C4-2B (cell line): ENCODE results near the gene TLR10.
"Not testable (repeated sequence)": the region's sequence is repeated elsewhere in the genome, so short reads cannot be mapped to it uniquely, and the experiment has no call there.

Source experiments
- H3K27ac ChIP-seq: fragments of 450-650 bp; 2 replicates; pipeline ENCODE4 v1.5.1; 2017
- CTCF ChIP-seq: fragments of 450-650 bp; conservative IDR thresholded peaks from 2 replicates; pipeline ENCODE4 v1.5.1; 2017; ENCODE audit warnings: mild to moderate bottlenecking
- ZFX ChIP-seq: fragments of 450-650 bp; IDR thresholded peaks from 2 replicates; pipeline ENCODE4 v1.6.1; 2017

TLR10 gene

GRCh38 chr4:38820329-38821061 is 37.7 kb upstream of the TLR10 start:
- TF ChIP-seq ZFX (no peak), CTCF (no peak)
- no peak overlapping the region for H3K27ac ChIP-seq

- H3K27ac ChIP-seq, result no peak overlapping the region
- TF ChIP-seq ZFX (no peak), CTCF (no peak)
These were observed 36.8 kb upstream of the TLR10 start for GRCh38 chr4:38819569-38819968.

GRCh38 chr4:38818441-38818976 is 35.7 kb upstream of the TLR10 start:
- H3K27ac ChIP-seq, result no peak overlapping the region
- no peak for TF ChIP-seq CTCF
- no peak for TF ChIP-seq ZFX

- no peak overlapping the region for H3K27ac ChIP-seq
- TF ChIP-seq ZFX, result no peak
These were observed 33.3 kb upstream of the TLR10 start for GRCh38 chr4:38815885-38816782.

- no peak overlapping the region for H3K27ac ChIP-seq
- TF ChIP-seq CTCF, result no peak
- TF ChIP-seq ZFX, result no peak
These were observed 31.6 kb upstream of the TLR10 start for GRCh38 chr4:38814386-38814785.

GRCh38 chr4:38811297-38811696 is 28.5 kb upstream of the TLR10 start:
- TF ChIP-seq CTCF (no peak), ZFX (no peak)
- H3K27ac ChIP-seq, result no peak overlapping the region

GRCh38 chr4:38807462-38807861 is 24.7 kb upstream of the TLR10 start:
- not testable (repeated sequence) for H3K27ac ChIP-seq

GRCh38 chr4:38806251-38806650 is 23.5 kb upstream of the TLR10 start:
- H3K27ac ChIP-seq, result not testable (repeated sequence)
